ENCODE results near the gene ARCN1.
"Not testable (repeated sequence)": the region's sequence is repeated elsewhere in the genome, so short reads cannot be mapped to it uniquely, and the experiment has no call there.

- not testable (repeated sequence) for TF ChIP-seq POLR2A (IDR thresholded peaks at IDR 0.05)
- TF ChIP-seq, protein P1, sequence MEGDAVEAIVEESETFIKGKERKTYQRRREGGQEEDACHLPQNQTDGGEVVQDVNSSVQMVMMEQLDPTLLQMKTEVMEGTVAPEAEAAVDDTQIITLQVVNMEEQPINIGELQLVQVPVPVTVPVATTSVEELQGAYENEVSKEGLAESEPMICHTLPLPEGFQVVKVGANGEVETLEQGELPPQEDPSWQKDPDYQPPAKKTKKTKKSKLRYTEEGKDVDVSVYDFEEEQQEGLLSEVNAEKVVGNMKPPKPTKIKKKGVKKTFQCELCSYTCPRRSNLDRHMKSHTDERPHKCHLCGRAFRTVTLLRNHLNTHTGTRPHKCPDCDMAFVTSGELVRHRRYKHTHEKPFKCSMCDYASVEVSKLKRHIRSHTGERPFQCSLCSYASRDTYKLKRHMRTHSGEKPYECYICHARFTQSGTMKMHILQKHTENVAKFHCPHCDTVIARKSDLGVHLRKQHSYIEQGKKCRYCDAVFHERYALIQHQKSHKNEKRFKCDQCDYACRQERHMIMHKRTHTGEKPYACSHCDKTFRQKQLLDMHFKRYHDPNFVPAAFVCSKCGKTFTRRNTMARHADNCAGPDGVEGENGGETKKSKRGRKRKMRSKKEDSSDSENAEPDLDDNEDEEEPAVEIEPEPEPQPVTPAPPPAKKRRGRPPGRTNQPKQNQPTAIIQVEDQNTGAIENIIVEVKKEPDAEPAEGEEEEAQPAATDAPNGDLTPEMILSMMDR (IDR thresholded peaks at IDR 0.05) = not testable (repeated sequence)
These were observed 5.8 kb downstream of the ARCN1 start for GRCh38 chr11:118577995-118578394.

All from esophagus squamous epithelium (tissue), 4 donors.